Measurements from ENCODE around the gene ANAPC15. TPM values are rescaled to one million over a fixed set of nuclear protein-coding genes. Genes with fewer than 3 reads are reported as not detected.
A peak's percentile ranks its signal among the peaks of the same experiment; 100 is the strongest.

Gene ANAPC15
- total RNA-seq, 2 experiments from 2014 or later: 48.8 to 52.5 TPM

DNA sequence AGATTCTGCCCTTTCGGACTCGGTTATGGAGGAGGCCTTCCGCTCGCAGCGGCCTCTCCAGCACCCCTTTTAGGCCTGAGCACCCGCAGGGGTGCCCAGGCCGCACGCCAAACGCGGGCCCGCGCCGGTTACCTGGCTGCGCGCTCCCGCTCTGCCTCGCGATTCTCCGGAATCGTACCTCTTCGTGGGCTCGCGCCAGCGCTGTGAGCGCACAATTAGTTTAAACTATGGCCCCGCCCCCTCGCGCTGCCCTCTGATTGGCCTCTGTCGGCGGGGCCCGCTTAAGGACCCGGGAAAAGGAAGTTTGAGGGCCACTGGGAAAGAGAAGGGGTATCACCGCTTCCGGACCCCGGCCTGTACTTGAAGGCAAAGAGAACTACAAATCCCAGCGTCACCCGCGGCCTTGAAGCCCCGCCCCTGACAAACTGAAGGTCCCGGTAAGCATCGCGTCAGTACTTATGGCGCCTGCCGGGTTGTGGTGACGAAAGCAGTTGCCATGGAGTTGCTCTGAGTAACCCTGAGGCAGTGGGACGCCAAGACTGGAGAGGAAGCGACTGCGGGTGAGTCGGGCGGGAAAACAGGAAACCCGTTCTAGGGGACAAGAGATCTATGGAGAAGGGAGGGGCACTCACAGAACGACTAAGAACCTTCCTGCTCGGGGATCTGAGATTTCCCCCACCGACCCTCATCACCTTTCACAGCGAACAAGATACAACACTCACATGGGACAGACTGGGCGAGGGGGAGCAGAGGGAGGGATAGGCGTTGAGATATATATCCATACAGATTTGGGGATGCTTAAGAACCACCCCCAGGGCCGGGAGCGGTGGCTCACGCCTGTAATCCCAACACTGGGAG lies 31.9 kb downstream of the ANAPC15 start, which contains the start of the genes LRRC51 and NUMA1:
LRRC51 (plus strand) TSS at position 525 of the 858 bp plus-strand sequence. CDS start 8,234 bp downstream, outside the sequence.
NUMA1 (minus strand) TSS at position 217 of the 858 bp plus-strand sequence. CDS start 44,599 bp downstream, outside the sequence.
- H3K27me3 Mint-ChIP-seq: no peaks in the 10 kb centered on the region
- peak within 1 kb of the TSS; percentile 92 for H3K27ac Mint-ChIP-seq
- peaks cover 40% of the 10 kb centered on the region for H3K4me1 Mint-ChIP-seq (ENCODE audit: low read depth)
- no peaks in the 10 kb centered on the region for H3K9me3 Mint-ChIP-seq
- Histone ChIP-seq H3K4me3 (ENCODE audit: low read length) (peak within 1 kb of the TSS; percentile 73), H3K27ac (ENCODE audit: low read depth in 1 of 2, low read length in 2 of 2) (peak within 1 kb of the TSS; percentile 82 to 93), H3K4me1 (ENCODE audit: insufficient read depth, low read length) (peaks cover 31% of the 10 kb centered on the region), H3K9me3 (ENCODE audit: control insufficient read depth in 1 of 2, insufficient read depth in 1 of 2, low read length in 2 of 2) (no peaks in the 10 kb centered on the region), H3K27me3 (ENCODE audit: control insufficient read depth in 1 of 2, insufficient read depth in 2 of 2, low read length in 2 of 2) (no peaks in the 10 kb centered on the region), H3K36me3 (ENCODE audit: insufficient read depth, low read length) (peaks cover 8% of the 10 kb centered on the region)
- TF ChIP-seq, protein P1, sequence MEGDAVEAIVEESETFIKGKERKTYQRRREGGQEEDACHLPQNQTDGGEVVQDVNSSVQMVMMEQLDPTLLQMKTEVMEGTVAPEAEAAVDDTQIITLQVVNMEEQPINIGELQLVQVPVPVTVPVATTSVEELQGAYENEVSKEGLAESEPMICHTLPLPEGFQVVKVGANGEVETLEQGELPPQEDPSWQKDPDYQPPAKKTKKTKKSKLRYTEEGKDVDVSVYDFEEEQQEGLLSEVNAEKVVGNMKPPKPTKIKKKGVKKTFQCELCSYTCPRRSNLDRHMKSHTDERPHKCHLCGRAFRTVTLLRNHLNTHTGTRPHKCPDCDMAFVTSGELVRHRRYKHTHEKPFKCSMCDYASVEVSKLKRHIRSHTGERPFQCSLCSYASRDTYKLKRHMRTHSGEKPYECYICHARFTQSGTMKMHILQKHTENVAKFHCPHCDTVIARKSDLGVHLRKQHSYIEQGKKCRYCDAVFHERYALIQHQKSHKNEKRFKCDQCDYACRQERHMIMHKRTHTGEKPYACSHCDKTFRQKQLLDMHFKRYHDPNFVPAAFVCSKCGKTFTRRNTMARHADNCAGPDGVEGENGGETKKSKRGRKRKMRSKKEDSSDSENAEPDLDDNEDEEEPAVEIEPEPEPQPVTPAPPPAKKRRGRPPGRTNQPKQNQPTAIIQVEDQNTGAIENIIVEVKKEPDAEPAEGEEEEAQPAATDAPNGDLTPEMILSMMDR (IDR thresholded peaks at IDR 0.05): no peak
- peak within 1 kb of the TSS; percentile 95 for H3K4me3 Mint-ChIP-seq
- CTCF ChIA-PET: interaction anchor here (1.2 to 2.5 kb wide), 3 partner anchors 11 to 56 kb away, joined by 3 to 18 read pairs (median 5); no protein-coding TSS in a partner anchor
- POLR2A ChIA-PET: interaction anchor here (0.9 to 2.9 kb wide), 4 partner anchors 10 to 41 kb away, joined by 3 to 44 read pairs (median 17); no protein-coding TSS in a partner anchor
- peaks cover 12% of the 10 kb centered on the region for H3K36me3 Mint-ChIP-seq (ENCODE audit: low read depth)
- intact Hi-C loops (cut with DNase I, micrococcal nuclease): loop anchor here (1.0 to 2.0 kb wide), 5 partner anchors 23 to 143 kb away; partner anchors contain the start of genes ANAPC15 (in 2 of the 2) and LAMTOR1 (in 1 of the 2)
- DNase-seq (peak; percentile 97 to 100 (median 99)), ATAC-seq (ENCODE audit: poor library complexity) (peak; percentile 84)

DNA sequence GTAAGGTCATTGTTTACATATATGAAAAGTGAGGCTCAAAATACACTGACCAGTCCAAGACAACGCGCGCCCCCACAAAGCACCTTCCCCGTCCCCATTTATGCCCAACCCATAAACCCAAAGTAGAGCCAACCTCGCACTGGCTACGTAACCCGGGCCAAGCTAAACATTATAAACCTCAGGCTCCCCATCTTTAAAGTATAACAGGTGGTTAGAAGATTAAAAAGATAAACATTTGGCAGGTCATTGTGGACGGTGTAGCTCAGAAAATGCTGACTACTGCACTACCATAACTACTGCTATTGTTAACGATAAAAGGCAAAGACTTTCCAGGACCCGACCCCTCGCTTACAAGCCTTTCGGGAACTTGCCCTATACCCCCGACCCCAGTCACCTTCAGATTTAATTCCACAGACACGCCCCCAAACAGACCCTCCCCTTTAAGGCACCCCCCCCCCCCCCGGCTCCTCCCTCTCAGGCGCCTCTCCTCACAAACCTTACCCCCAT lies 32.6 kb downstream of the ANAPC15 start:
- peaks cover 3% of the 10 kb centered on the region for H3K36me3 ChIP-seq (ENCODE audit: insufficient read depth, low read length)
- peak; percentile 21 for ATAC-seq (ENCODE audit: poor library complexity)
- Mint-ChIP-seq H3K27me3 (no peaks in the 10 kb centered on the region), H3K27ac (peak overlapping the region; percentile 92), H3K36me3 (ENCODE audit: low read depth) (peaks cover 12% of the 10 kb centered on the region), H3K4me1 (ENCODE audit: low read depth) (peaks cover 46% of the 10 kb centered on the region), H3K4me3 (peak overlapping the region; percentile 95), H3K9me3 (no peaks in the 10 kb centered on the region)
- peaks cover 34% of the 10 kb centered on the region for H3K4me1 ChIP-seq (ENCODE audit: insufficient read depth, low read length)
- no peaks in the 10 kb centered on the region for H3K27me3 ChIP-seq (ENCODE audit: control insufficient read depth in 1 of 2, insufficient read depth in 2 of 2, low read length in 2 of 2)
- ChIA-PET CTCF (interaction anchor here (1.2 to 2.5 kb wide), 3 partner anchors 11 to 55 kb away, joined by 3 to 9 read pairs (median 4); no protein-coding TSS in a partner anchor), POLR2A (interaction anchor here (0.6 to 2.9 kb wide), 7 partner anchors 11 to 149 kb away, joined by 3 to 31 read pairs (median 3); no protein-coding TSS in a partner anchor)
- peak overlapping the region; percentile 73 for H3K4me3 ChIP-seq (ENCODE audit: low read length)
- intact Hi-C loops (cut with DNase I, micrococcal nuclease): loop anchor here (1.0 to 2.0 kb wide), 5 partner anchors 23 to 143 kb away; partner anchors contain the start of genes ANAPC15 (in 2 of the 2) and LAMTOR1 (in 1 of the 2)
- DNase-seq: peak in 4 of 14 experiments; percentile 19 to 73 (median 48)
- TF ChIP-seq, protein P1 (IDR thresholded peaks at IDR 0.05): no peak
- H3K27ac ChIP-seq (ENCODE audit: low read depth in 1 of 2, low read length in 2 of 2): peak overlapping the region; percentile 82 to 93
- H3K9me3 ChIP-seq (ENCODE audit: control insufficient read depth in 1 of 2, insufficient read depth in 1 of 2, low read length in 2 of 2): no peaks in the 10 kb centered on the region

DNA sequence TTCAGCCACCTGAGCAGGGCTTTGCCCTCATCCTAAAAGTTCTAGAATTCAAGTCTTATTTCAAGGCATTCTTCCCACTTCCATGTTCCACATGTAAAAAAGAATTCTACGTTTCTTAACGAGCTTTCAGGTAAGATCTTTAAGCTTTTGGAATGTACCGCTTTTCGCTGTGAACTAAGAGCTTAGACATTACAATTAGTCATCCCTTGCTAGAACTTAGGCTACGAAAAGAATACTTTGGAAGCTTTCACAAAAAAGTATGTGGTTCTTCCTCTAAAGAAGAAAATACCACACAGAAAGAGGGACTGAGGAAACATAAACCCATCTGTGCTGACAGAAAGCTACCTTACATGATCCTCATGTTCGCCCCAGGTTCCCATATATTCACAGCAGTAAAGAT lies 34.0 kb downstream of the ANAPC15 start:
- no peaks in the 10 kb centered on the region for H3K9me3 Mint-ChIP-seq
- Histone ChIP-seq H3K4me3 (ENCODE audit: low read length) (no peak overlapping the region), H3K27me3 (ENCODE audit: control insufficient read depth in 1 of 2, insufficient read depth in 2 of 2, low read length in 2 of 2) (no peaks in the 10 kb centered on the region), H3K9me3 (ENCODE audit: control insufficient read depth in 1 of 2, insufficient read depth in 1 of 2, low read length in 2 of 2) (no peaks in the 10 kb centered on the region), H3K36me3 (ENCODE audit: insufficient read depth, low read length) (peaks cover 3% of the 10 kb centered on the region), H3K27ac (ENCODE audit: low read depth in 1 of 2, low read length in 2 of 2) (no peak overlapping the region), H3K4me1 (ENCODE audit: insufficient read depth, low read length) (peaks cover 34% of the 10 kb centered on the region)
- H3K27me3 Mint-ChIP-seq: no peaks in the 10 kb centered on the region
- ChIA-PET POLR2A (interaction anchor here (1.2 to 2.9 kb wide), 3 partner anchors 34 to 53 kb away, joined by 4 to 31 read pairs (median 6); partner anchors contain the start of gene ANAPC15), CTCF (interaction anchor here (1.3 to 2.5 kb wide), 3 partner anchors 12 to 53 kb away, joined by 4 to 9 read pairs (median 4); no protein-coding TSS in a partner anchor)
- intact Hi-C loops (cut with DNase I, micrococcal nuclease): no loop called here
- H3K4me3 Mint-ChIP-seq: peak overlapping the region; percentile 61
- ATAC-seq (ENCODE audit: poor library complexity) (no peak), DNase-seq (no peak)
- H3K4me1 Mint-ChIP-seq (ENCODE audit: low read depth): peaks cover 46% of the 10 kb centered on the region
- TF ChIP-seq, protein P1 (IDR thresholded peaks at IDR 0.05): no peak
- H3K36me3 Mint-ChIP-seq (ENCODE audit: low read depth): peaks cover 12% of the 10 kb centered on the region
- peak overlapping the region; percentile 92 for H3K27ac Mint-ChIP-seq

All from CD4-positive, alpha-beta T cell (primary cell).